Measurements from ENCODE around the gene TMEM233.

- TF ChIP-seq POLR2A (IDR thresholded peaks at IDR 0.05) (no peak), CTCF (IDR thresholded peaks at IDR 0.05) (no peak)
Measured at GRCh38 chr12:119681728-119682638, 88.4 kb downstream of the TMEM233 start.

Measured in adrenal gland (tissue), 5 donors.